Measurements from ENCODE around the gene HIPK2.

GRCh38 chr7:139600306-139600705 is 177.5 kb downstream of the HIPK2 start:
- TF ChIP-seq POLR2A (IDR thresholded peaks at IDR 0.05): no peak
- no peak for TF ChIP-seq POLR2AphosphoS5 (IDR thresholded peaks at IDR 0.05)
- TF ChIP-seq, protein P1, sequence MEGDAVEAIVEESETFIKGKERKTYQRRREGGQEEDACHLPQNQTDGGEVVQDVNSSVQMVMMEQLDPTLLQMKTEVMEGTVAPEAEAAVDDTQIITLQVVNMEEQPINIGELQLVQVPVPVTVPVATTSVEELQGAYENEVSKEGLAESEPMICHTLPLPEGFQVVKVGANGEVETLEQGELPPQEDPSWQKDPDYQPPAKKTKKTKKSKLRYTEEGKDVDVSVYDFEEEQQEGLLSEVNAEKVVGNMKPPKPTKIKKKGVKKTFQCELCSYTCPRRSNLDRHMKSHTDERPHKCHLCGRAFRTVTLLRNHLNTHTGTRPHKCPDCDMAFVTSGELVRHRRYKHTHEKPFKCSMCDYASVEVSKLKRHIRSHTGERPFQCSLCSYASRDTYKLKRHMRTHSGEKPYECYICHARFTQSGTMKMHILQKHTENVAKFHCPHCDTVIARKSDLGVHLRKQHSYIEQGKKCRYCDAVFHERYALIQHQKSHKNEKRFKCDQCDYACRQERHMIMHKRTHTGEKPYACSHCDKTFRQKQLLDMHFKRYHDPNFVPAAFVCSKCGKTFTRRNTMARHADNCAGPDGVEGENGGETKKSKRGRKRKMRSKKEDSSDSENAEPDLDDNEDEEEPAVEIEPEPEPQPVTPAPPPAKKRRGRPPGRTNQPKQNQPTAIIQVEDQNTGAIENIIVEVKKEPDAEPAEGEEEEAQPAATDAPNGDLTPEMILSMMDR (IDR thresholded peaks at IDR 0.05): no peak
